PFSK-1 (cell line): ENCODE measurements around the gene ZSCAN22.

Experiments used
- FOXP2 ChIP-seq: optimal IDR thresholded peaks from 2 replicates; pipeline ENCODE3; 2011; ENCODE audit warnings: borderline replicate concordance, control low read depth, inconsistent platforms; ENCODE audit not compliant: insufficient read depth; ENCODE audit errors: extremely low read length, extremely low read depth
- POLR2AphosphoS5 ChIP-seq: IDR thresholded peaks from 2 replicates; pipeline ENCODE4 v1.6.1; 2012; ENCODE audit warnings: low read depth, mild to moderate bottlenecking, control low read depth, low read length, moderate library complexity
- SIN3A ChIP-seq: IDR thresholded peaks from 2 replicates; pipeline ENCODE4 v1.6.1; 2012; ENCODE audit warnings: mild to moderate bottlenecking, low read length, moderate library complexity, borderline replicate concordance; ENCODE audit not compliant: insufficient read depth
- TAF1 ChIP-seq: IDR thresholded peaks from 2 replicates; pipeline ENCODE4 v1.6.1; 2012; ENCODE audit warnings: low read length, control low read depth, borderline replicate concordance; ENCODE audit not compliant: insufficient read depth
- TF ChIP-seq, protein P1 (sequence below), 2 experiments: IDR thresholded peaks; 2 replicates each; pipeline versions ENCODE4 v1.6.1 to v1.8.0; 2011 to 2012; ENCODE audit warnings: low read depth in 2 of 2, low read length in 2 of 2, control low read depth in 1 of 2, inconsistent platforms in 1 of 2, mild to moderate bottlenecking in 1 of 2, moderate library complexity in 1 of 2; ENCODE audit not compliant: insufficient read depth in 1 of 2

DNA sequence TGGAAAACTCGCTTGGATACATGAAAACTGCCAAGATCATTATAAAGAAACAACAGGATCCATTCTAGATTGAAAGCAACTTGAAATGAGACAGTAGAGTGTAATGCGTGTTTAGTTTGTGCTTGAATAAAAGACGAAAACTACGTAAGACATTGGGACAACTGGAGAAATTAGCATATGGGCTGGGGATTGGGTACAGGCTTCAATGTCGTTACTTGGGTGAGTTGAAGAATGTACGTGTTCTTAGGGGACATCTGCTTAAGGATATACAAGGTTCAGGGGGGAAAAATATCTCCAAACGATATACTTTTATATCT, 22.1 kb upstream of the ZSCAN22 start:
- TF ChIP-seq POLR2AphosphoS5 (no peak), TAF1 (no peak), SIN3A (no peak), FOXP2 (no peak)
- TF ChIP-seq, protein P1, sequence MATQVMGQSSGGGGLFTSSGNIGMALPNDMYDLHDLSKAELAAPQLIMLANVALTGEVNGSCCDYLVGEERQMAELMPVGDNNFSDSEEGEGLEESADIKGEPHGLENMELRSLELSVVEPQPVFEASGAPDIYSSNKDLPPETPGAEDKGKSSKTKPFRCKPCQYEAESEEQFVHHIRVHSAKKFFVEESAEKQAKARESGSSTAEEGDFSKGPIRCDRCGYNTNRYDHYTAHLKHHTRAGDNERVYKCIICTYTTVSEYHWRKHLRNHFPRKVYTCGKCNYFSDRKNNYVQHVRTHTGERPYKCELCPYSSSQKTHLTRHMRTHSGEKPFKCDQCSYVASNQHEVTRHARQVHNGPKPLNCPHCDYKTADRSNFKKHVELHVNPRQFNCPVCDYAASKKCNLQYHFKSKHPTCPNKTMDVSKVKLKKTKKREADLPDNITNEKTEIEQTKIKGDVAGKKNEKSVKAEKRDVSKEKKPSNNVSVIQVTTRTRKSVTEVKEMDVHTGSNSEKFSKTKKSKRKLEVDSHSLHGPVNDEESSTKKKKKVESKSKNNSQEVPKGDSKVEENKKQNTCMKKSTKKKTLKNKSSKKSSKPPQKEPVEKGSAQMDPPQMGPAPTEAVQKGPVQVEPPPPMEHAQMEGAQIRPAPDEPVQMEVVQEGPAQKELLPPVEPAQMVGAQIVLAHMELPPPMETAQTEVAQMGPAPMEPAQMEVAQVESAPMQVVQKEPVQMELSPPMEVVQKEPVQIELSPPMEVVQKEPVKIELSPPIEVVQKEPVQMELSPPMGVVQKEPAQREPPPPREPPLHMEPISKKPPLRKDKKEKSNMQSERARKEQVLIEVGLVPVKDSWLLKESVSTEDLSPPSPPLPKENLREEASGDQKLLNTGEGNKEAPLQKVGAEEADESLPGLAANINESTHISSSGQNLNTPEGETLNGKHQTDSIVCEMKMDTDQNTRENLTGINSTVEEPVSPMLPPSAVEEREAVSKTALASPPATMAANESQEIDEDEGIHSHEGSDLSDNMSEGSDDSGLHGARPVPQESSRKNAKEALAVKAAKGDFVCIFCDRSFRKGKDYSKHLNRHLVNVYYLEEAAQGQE (IDR thresholded peaks at IDR 0.05; ENCODE audit: insufficient read depth in 1 of 2, low read depth in 2 of 2, low read length in 2 of 2), result no peak
